NAMALWA (cell line): ENCODE results near the gene ADAM10.
"Not testable (repeated sequence)": the region's sequence is repeated elsewhere in the genome, so short reads cannot be mapped to it uniquely, and the experiment has no call there.

Experiments used
- DNase-seq: peaks from one replicate; pipeline ENCODE4 v3.0.0-alpha.2; 2015; ENCODE audit warnings: low spot score

Gene ADAM10

GRCh38 chr15:58676766-58677165 is 72.7 kb downstream of the ADAM10 start:
- no peak for DNase-seq

- no peak for DNase-seq
Observed at GRCh38 chr15:58671186-58671585, 78.3 kb downstream of the ADAM10 start.

GRCh38 chr15:58669108-58669507 is 80.4 kb downstream of the ADAM10 start:
- DNase-seq: no peak

GRCh38 chr15:58666957-58667356 is 82.5 kb downstream of the ADAM10 start:
- no peak for DNase-seq

- no peak for DNase-seq
Observed at GRCh38 chr15:58665672-58666071, 83.8 kb downstream of the ADAM10 start.

GRCh38 chr15:58650102-58650501 is 99.4 kb downstream of the ADAM10 start:
- no peak for DNase-seq

GRCh38 chr15:58649175-58649574 is 100.3 kb downstream of the ADAM10 start:
- DNase-seq: no peak

- DNase-seq: no peak
Observed at GRCh38 chr15:58643996-58644395, 105.5 kb downstream of the ADAM10 start.

GRCh38 chr15:58641660-58642059 is 107.8 kb downstream of the ADAM10 start:
- DNase-seq: no peak

GRCh38 chr15:58639992-58640391 is 109.5 kb downstream of the ADAM10 start:
- DNase-seq: no peak

GRCh38 chr15:58639002-58639756 is 110.3 kb downstream of the ADAM10 start:
- no peak for DNase-seq

- no peak for DNase-seq
Observed at GRCh38 chr15:58632789-58633188, 116.7 kb downstream of the ADAM10 start.

- no peak for DNase-seq
Observed at GRCh38 chr15:58631319-58631718, 118.2 kb downstream of the ADAM10 start.

- no peak for DNase-seq
Observed at GRCh38 chr15:58629625-58630024, 119.9 kb downstream of the ADAM10 start.

- DNase-seq: peak; percentile 38
Observed at GRCh38 chr15:58628206-58628947, 121.1 kb downstream of the ADAM10 start.

GRCh38 chr15:58627701-58628100 is 121.8 kb downstream of the ADAM10 start:
- no peak for DNase-seq

GRCh38 chr15:58627046-58627445 is 122.5 kb downstream of the ADAM10 start:
- DNase-seq: no peak

- no peak for DNase-seq
Observed at GRCh38 chr15:58626378-58626777, 123.1 kb downstream of the ADAM10 start.

- DNase-seq: no peak
Observed at GRCh38 chr15:58622877-58623276, 126.6 kb downstream of the ADAM10 start.

- not testable (repeated sequence) for DNase-seq
Observed at GRCh38 chr15:58620268-58620667, 129.2 kb downstream of the ADAM10 start.

GRCh38 chr15:58616171-58616570 is 133.3 kb downstream of the ADAM10 start:
- no peak for DNase-seq

GRCh38 chr15:58611731-58612676 is 137.5 kb downstream of the ADAM10 start:
- no peak for DNase-seq
